T1000 (cell line): ENCODE data around the gene PHLDA1.

Source experiments
- DNase-seq: peaks from one replicate; lab custom pipeline; 2025; ENCODE audit warnings: mixed read lengths; lab: John Stamatoyannopoulos, UW

PHLDA1 gene

DNA sequence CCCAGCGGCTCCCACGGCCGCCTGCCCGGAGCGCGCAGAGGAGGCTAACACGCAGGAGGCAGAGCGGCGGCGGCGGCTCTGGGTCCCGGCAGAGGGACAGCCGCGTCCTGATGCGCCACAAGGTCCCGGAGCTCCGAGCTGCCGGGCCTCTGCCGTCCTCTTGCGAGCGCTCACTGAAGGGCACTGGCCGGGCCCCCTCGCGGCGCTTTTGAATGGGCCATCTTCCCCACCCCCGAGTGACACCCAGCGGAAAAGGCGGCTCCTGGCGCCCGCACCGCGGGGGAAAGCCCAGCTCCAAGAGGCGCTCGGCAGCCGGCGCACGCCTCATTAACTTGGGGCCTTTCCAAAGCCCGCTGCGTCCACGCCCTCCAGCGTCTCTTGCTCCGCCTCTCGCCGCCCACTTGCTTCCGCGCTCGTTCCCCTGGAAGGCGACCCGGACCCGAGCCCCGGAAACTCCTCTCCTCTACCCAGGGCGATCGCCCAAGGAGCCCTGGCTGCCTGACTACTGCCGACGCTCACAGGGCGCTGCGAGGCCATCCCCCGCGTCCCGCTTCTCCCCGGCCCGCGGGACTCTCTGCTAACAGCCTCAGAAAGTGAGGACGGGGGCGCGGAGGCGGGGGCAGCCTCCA lies at the start of gene PHLDA1:
Gene PHLDA1, minus strand, starts transcription at position 363 of the 629 bp plus-strand sequence.
- peak; percentile 95 for DNase-seq

DNA sequence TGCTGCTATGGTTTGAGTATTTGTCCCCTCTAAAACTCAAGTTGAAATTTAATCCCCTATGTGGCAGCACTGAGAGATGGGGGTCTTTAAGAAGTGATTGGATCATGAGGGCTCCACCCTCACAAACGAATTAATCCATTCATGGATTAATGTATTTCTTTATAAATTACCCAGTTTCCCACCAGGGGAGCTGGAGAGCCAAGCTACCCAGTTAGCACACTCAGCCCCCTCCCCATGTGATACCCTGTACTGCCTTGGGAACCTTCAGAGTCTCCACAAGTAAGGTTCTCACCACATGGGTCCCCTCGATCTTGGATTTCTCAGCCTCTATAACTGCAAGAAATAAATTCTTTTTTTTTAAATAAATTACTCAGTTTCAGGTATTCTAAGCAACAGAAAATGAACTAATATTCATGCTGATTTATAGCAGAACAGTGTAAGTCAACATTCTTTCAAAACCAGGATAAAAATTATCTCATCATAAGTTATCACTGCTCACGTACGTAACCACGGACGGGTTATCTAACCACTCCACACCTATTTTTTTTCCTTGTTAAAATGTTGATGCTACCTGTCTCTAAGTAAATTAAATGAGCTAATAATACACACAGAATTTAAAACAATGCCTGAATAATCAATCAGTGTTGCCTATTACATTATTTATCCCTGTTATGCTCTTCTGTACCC lies 49.3 kb upstream of the PHLDA1 start:
- DNase-seq: no peak

DNA sequence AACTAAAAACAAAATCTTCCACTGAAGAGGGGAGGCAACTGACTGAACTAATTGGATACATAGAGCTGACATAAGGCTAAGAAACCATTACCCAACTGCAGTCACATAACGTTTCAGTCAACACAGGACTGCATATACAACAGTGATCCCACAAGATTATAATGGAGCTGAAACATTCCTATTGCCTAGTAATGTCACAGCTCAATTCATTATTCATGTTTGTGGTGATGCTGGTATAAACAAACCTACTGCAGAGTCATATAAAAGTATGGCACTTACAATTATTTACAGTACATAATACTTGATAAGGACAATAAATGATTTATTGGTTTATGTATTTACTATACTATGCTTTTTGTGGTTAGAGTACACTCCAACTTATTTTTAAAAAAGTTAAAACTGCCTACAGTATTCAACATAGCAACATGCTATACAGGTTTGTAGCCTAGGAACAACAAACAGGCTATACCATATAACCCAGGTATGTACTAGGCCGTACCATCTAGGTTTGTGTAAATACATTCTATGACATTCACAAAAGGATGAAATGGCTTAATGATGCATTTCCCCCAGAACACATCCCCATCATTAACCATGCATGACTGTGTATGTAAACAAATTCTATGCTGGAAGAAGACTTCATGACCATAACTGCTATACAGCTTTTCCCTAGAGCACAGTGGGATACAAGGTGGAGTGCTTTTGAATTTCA lies 48.6 kb upstream of the PHLDA1 start:
- no peak for DNase-seq

DNA sequence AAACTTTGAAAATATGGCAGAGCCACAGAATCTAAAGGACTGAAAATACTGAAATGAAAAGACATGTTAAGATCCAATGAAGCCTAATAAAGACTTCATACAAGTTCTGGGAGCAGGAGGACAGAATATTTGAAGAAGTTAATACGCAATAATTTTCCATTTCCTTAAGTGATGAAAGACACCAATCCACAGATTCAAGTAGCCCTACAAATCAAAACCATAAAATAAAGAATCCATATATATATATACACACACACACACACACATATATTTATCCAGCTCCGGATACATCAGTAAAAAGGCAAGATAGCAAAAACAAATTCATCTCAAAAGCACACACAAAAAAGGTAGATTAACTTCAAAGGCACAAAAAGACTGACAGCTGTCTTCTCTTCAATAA lies 47.2 kb upstream of the PHLDA1 start:
- DNase-seq: no peak

DNA sequence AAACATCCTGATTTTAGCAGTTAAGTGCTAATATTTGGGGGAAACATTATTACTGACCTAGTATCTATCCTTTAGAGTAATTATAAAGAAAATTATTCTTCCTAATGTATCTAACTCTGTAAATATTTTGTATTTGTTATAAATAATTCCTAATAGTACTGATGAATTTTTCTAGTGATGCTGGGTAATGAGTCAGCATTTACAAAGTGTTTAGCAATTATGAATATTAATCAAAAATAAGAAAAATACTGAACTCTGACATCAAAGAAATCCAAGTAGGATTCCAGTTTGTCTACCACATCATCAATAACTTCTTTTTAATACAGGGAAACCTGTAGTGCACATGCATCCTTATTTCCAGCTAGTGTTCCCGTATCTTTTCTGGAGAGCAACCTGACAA lies 43.9 kb upstream of the PHLDA1 start:
- no peak for DNase-seq

DNA sequence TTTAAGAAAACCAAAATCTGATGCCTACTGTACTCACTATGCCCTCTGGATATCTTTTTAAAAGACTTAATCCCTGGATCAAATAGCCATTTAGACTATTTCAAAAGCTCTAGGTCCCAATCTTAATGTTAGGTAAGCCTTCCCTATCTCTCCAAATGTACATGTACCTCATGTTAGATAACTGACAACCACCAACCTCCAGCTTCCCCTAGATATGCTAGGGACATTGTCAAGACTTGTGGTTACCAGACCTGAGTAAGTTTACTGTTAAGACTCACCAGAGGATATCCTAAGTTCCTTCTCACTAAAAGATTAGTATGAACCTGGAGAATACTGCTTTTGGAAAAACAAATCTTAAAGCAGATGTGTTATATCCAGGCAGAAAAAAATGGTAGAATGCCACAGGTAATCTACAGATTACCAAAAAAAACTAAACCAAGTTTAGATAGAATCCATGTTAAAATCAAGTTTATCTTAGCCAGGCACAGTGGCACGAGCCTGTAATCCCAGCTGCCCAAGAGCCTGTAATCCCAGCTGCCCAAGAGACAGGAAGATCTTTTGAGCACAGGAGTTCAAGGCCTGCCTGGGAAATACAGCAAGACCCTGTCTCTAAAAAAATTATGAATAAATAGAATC lies 43.2 kb upstream of the PHLDA1 start:
- DNase-seq: no peak

DNA sequence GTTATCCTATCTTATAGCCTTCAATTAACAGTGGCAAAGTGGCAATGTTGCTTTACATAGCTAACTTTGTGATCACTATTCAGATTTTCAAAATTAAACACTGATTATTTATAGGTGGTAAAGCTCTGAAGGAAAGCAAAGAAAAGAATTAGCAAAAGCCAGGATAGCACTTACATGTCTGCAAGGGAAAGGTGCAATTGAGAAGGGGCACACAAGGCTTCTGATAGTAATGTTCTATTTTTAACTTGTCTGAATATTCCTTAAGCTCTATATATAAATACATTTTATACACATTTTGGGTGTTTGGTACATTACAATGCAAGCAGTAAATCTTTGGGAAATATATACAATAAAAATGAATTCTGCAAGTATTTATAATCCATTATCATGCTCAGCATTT lies 42.0 kb upstream of the PHLDA1 start:
- DNase-seq: no peak

DNA sequence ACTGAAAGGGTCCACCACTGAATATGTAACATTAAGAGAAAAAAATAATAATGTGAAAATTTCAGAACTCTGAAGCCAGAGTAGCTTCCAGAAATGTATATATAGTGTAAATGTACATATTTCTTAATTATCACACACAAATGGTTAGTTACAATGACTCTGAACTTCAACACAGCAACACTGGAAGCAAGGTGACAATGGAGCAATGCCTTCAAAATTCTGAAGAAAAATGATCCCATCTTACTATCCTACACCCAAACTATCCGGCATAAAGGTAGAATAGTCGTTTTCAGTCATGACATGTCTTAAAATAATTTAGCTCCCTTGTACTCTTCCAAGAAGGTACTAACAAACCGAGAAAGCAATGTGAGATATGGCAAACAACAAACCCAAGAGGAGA lies 41.0 kb upstream of the PHLDA1 start:
- DNase-seq: no peak

DNA sequence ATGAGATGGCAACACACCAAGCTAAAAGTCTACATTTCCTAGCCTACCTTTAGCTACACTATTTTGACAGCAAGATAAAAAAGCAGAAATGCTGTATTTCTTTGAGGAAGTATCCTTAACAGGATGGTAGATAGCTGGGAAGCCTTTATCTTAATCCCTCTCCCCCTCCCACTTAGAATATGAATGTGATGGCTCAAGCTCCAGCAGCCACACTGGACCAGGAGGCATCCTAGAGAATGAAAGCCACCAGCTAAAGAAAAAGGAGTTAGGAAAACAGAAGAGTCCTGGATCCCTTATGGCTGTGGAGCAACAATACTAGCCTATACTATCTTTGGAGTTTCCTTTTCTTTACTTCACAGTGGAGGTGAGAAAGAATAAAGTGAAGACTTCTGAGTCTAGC lies 37.8 kb upstream of the PHLDA1 start:
- DNase-seq: no peak

DNA sequence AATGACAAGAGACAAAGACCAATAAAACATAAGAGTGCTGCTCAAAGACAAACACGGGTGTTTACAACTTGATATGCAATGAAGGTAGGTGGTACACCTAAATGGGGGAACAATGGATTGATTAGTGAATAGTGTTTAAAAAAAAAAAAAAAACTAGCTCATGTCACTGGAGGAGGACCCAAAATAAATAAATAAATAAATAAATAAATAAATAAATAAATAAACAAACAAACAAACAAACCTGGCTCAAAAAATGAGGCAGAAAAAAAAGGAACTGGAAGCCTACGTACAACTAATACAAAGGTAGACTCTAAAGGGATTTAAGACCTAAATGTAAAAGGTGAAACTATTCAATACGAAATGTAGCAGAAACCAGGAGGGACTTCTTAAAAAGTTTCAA lies 34.3 kb upstream of the PHLDA1 start:
- no peak for DNase-seq

DNA sequence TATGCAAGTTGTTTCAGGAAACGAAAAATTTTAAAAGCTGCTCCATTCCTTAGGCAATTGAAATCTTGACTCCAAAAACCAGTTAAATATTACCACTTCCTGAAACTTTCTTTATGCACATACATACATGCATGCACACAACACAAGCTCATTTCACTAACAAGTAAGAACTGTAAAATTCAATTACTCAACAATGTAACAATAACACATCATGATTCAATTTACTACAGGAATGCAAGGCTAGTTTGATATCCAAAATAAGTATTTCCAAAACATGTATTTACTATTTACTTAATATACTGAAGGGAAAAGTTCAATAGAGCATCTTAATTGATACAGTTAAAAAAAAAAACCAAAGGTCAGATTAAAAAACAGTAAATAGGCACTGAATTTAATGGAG lies 33.3 kb upstream of the PHLDA1 start:
- no peak for DNase-seq

DNA sequence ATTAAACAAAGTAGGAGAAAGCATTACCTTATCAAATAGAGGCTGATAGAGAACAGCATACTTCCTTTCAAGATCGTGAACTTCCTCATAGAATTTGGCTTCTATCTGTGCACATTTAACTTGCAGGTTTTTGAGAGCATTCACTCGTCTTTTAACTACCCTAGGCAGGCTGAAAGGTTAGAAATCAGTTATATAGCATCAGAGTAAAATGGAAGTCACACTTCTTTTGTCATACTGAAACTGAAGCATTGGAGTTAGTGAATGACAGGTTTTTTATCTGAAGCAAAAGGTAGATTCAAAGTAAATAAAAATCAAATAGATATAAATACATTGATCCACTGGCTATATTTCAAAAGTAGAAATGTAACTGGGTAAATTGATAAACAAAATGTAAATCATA lies 28.5 kb upstream of the PHLDA1 start:
- no peak for DNase-seq

DNA sequence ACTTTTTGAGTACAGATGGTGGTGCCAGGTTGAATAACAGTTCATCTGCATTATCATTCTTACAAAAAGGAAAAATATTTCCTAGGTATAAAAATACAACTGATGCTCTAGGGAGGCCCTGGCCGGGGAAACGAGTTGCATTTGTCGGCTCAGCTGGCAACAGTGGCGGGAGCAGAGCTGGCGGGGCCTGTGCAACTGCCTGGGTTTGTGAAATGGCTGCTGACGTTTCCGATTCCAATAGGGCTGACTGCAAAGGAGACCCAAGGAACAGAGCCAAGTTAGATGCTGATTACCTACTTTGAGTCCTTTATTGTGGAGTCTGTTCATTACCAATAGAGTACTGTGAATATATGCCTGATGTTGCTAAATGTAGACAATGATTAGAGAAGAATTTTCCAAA lies 25.8 kb upstream of the PHLDA1 start:
- DNase-seq: no peak

DNA sequence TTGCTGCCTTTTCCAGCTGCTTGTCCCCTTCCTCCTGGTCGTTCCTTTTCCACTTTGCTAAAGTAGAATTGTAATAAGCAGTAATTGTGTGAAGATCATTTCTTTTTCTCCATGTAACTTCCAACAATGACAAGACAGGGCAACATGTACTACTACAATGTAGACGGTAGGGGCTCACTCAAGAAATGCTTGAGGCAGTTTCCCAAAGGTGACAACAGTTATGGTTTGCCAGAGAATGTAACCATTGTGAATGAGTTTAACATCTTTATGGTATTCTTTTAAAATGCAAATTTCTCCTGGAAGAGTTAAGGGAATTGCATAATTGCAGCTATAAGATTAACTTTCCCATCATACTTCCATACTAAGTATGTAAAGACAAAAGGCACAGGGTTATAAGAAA lies 23.8 kb upstream of the PHLDA1 start:
- DNase-seq: no peak

DNA sequence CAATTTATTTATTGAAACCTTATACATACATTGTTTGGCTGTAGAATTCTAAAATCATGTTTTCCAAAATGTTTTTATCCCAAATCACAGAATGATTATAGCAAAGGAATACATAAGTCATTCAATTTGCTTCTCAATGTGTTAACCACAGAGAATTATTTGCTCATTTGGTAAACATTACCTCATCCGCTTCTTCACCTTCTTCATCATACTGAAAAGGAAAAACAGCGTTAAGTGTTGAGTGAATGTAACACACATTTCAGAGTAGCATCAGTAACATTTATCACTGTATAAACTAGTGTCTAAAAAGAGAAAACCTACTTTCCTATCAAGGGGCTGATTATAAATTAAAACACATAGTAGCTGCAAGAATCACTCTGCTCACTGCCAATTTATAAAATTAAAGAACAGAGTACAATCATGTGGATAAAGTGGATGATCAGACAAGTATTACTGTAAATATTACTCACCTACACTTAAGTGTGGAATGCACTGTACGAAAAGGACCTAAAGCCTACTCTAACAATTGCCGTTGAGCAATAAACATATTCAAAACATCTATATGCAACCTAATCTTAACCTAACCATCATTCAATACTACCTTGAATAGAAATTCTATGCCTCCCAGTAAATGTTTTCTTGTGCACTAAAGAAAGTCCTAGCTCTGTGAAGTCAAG lies 18.1 kb upstream of the PHLDA1 start:
- no peak for DNase-seq

DNA sequence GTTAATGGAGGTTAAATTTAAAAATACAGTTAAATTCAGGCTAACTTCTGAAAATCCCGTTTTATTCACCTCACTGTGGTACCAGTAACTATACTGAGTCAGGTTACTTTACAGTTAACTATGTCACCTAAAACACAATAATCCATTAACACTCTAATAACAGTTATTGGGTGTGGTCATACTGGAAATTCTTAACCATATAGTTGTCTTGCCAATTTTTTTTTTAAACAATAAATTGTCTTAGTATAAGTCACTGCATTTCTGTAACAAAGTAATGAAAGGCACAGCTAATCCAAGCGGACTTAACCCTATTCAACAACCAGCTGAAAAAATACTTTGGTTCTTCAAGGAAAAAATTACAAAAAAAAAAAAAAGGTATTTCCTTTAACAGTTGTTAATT lies 16.2 kb upstream of the PHLDA1 start:
- DNase-seq: no peak

DNA sequence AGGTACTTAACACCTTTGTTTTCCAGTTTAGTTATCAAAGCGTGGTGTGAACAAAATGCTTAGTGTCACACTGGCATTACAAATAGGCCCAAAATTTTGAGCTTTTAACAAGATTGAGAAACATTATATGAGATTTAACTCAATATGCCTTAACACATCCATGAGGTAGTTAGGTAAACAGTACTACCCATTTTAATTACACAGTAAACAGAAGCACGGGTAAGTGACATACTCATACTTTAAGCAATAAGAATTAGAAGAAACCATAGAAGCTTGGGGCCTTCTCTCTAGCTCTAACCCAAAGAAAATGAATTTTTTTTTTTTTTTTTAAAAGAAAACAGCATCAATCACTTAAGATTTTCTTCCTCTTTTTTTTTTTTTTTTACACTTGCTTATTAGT lies 15.5 kb upstream of the PHLDA1 start:
- DNase-seq: no peak

DNA sequence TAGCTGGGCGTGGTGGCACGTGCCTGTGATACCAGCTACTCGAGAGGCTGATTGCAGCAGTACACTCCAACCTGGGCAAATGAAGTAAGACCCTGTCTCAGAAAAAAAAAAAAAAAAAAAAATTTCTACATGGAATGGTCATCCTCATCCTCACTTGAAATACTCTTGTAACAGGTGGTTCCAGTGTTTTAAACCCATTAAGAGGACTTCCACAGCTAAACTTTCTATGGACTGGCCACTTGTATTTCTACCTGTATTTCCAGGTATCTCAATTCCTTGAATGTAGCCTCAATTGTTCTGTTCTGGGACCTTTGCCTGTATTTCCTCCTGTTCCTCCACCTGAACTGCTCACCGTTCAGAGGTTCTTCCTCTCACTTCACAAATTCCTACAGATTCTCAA lies 11.8 kb upstream of the PHLDA1 start:
- DNase-seq: no peak

DNA sequence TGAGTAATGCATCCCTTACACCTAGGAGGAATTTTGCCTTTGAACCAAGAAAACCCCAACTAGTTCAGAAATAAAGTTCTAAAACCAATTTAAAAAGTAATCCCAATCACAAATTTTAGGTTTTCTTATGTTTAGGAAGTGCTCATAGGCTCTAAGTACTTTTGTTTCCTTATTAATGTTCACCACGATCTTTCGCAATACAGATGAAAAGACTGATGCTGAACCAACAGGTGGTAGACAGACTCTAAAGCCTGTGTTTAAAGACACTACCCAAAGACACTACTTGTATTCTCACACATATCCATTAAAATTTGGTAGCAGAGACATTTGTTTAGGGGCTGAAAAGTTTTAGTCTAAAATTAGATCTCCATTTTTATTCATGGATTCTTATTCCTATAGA lies 10.6 kb upstream of the PHLDA1 start:
- DNase-seq: no peak

DNA sequence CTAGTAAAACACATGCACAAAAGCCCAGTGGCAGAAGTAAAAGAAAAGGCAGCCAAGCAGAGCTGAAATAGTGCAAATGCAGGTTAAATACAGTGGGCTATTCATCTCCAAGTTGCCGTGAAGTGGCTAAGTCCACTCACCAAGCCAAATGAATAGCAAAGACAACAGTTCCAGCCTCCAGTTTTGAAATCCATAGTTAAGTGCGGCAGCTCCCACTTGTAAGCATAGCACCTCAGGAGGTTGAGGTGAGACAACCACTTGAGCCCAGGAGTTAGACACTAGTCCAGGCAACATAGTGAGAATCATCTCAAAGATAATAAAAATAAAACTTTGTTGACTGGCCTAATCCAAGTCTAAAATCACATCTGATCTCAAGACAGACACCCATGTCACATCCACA lies 9.8 kb upstream of the PHLDA1 start:
- no peak for DNase-seq

DNA sequence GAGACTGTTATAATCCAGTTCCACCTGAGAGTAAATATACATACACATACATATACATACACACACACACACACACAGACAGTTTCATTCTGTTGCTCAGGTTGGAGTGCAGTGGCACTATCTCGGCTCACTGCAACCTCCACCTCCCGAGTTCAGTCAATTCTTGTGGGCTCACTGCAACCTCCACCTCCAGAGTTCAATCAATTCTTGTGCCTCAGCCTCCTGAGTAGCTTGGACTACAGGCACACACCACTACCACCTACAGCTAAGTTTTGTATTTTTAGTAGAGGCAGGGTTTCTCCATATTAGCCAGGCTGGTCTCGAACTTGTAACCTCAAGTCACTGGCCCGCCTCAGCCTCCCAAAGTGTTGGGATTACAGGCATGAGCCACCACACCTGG lies 8.9 kb upstream of the PHLDA1 start:
- DNase-seq: no peak

DNA sequence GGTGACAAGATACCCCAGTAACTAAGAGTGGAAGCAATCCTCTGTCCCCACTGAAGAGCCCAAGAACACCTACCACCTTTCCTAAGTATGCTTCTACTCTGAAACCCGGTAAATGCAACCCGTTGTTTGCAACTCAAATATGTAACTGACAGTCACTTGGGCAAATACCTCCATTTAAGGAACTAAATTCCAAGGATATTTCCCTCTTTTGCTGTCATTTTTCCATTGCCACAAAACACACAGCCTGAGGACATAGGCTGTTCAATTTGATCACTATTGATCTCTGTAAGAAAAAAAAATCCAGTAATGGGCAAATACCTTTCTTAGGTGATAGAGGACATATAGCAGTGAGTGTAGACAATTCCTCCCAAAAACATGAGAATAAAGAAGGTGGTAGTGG lies 6.6 kb upstream of the PHLDA1 start:
- DNase-seq: no peak
